Fibroblast of lung (primary cell): Measurements from ENCODE around the gene FBXO4. TPM values are rescaled to one million over a fixed set of nuclear protein-coding genes. Genes with fewer than 3 reads are reported as not detected.

Source experiments
- DNase-seq, 2 donors: peaks; one replicate each; pipeline versions ENCODE4 v3.0.0 to v3.0.0-alpha.2; 2010; ENCODE audit warnings: low read depth in 2 of 2
- H2AFZ ChIP-seq: 2 replicates; pipeline ENCODE4 v1.5.1; 2012; ENCODE audit warnings: low read length, control low read depth, inconsistent platforms
- H3K27ac ChIP-seq: 2 replicates; pipeline ENCODE4 v1.5.1; 2011; ENCODE audit warnings: low read length, control low read depth; ENCODE audit not compliant: insufficient read depth
- H3K27me3 ChIP-seq: 2 replicates; pipeline ENCODE4 v1.5.1; 2011; ENCODE audit warnings: mild to moderate bottlenecking, low read length; ENCODE audit not compliant: control insufficient read depth, insufficient read depth
- H3K36me3 ChIP-seq: 2 replicates; pipeline ENCODE4 v1.5.1; 2011; ENCODE audit warnings: low read length; ENCODE audit not compliant: control insufficient read depth, insufficient read depth
- H3K4me1 ChIP-seq: 2 replicates; pipeline ENCODE4 v1.5.1; 2011; ENCODE audit warnings: low read length; ENCODE audit not compliant: control insufficient read depth, insufficient read depth; ENCODE audit errors: extremely low read depth
- H3K4me2 ChIP-seq: 2 replicates; pipeline ENCODE4 v1.5.1; 2011; ENCODE audit warnings: low read length, control low read depth; ENCODE audit not compliant: insufficient read depth; ENCODE audit errors: extremely low read depth
- H3K4me3 ChIP-seq, 4 experiments: fragments of 200-600 bp in 1 of 4; sonication (generic) in 1 of 4; replicated peaks in 1 of 4; 2 replicates each; pipeline ENCODE4 v1.5.1; 2011 to 2016; ENCODE audit warnings: low read length in 4 of 4, low read depth in 3 of 4, mild to moderate bottlenecking in 3 of 4, control low read depth in 2 of 4, inconsistent platforms in 1 of 4, mixed read lengths in 1 of 4; ENCODE audit not compliant: insufficient read depth in 1 of 4; ENCODE audit errors: control extremely low read depth in 1 of 4
- H3K79me2 ChIP-seq: 2 replicates; pipeline ENCODE4 v1.5.1; 2012; ENCODE audit warnings: mild to moderate bottlenecking, low read length, inconsistent platforms; ENCODE audit not compliant: control insufficient read depth, insufficient read depth
- H3K9ac ChIP-seq: 2 replicates; pipeline ENCODE4 v1.5.1; 2011; ENCODE audit warnings: mild to moderate bottlenecking, low read length, control low read depth; ENCODE audit not compliant: insufficient read depth
- H3K9me3 ChIP-seq: 2 replicates; pipeline ENCODE4 v1.5.1; 2012; ENCODE audit warnings: low read depth, low read length; ENCODE audit not compliant: control insufficient read depth, insufficient read depth
- H4K20me1 ChIP-seq: 2 replicates; pipeline ENCODE4 v1.5.1; 2011; ENCODE audit warnings: low read length; ENCODE audit not compliant: control insufficient read depth, insufficient read depth; ENCODE audit errors: extremely low read depth
- CTCF ChIP-seq, 2 donors: IDR thresholded peaks in 1 of 2; conservative IDR thresholded peaks in 1 of 2; 1 replicate in 1 of 2; 2 replicates in 1 of 2; pipeline ENCODE4 v1.5.1; 2011 to 2012; ENCODE audit warnings: low read length in 2 of 2, control low read depth in 1 of 2, inconsistent platforms in 1 of 2, low read depth in 1 of 2, mild to moderate bottlenecking in 1 of 2
- EZH2 ChIP-seq: IDR thresholded peaks from 2 replicates; pipeline ENCODE4 v1.5.1; 2012; ENCODE audit warnings: low read length, control low read depth, mild to moderate bottlenecking; ENCODE audit errors: missing control alignments
- polyA plus RNA-seq, 2 donors: library from polyadenylated mRNA; depleted of rRNA in 1 of 2; stranded (reverse) in 1 of 2; unstranded in 1 of 2; fragments of >200 nt; gene quantifications; 2 replicates each; pipeline ENCODE4 v1.2.1, GENCODE V29; 2011 to 2012; ENCODE audit warnings: missing spikeins in 1 of 2
- total RNA-seq: library from RNA; depleted of rRNA; stranded (reverse); fragments of >200 nt; gene quantifications from 2 replicates; pipeline ENCODE4 v1.2.1, GENCODE V29; 2014

Gene FBXO4
- total and polyA plus RNA-seq, 2 donors (not counting 1 experiment from before 2014, with no cell fraction given), result 13.4 to 14.9 TPM

DNA sequence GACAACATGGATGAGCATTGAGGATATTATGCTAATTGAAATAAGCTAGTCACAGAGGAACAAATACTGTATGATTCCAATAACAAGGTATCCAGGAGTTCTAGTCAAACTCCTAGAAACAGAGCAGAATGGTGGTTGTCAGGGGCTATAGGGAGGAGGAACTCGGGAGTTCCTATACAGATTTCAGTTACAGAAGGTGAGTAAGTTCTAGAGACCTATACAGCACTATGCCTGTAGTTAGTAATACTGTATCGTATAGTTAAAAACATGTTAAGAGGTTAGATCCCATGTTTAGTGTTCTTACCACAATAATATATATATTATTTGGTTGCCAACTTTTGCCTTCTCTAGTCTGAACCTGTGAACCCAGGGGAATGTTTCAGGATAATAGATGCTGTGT, 46.9 kb upstream of the FBXO4 start:
- no peaks in the 10 kb centered on the region for H3K27me3 ChIP-seq
- no peaks in the 10 kb centered on the region for H3K9me3 ChIP-seq
- H3K4me3 ChIP-seq, result no peak overlapping the region
- H3K27ac ChIP-seq, result no peak overlapping the region
- no peak overlapping the region for H3K9ac ChIP-seq
- H3K79me2 ChIP-seq, result no peaks in the 10 kb centered on the region
- H2AFZ ChIP-seq, result no peak overlapping the region
- no peaks in the 10 kb centered on the region for H4K20me1 ChIP-seq
- H3K4me2 ChIP-seq, result no peak overlapping the region
- TF ChIP-seq CTCF (conservative IDR thresholded peaks at IDR 0.05 in 1 of 2, IDR thresholded peaks at IDR 0.05 in 1 of 2; ENCODE audit: low read depth in 1 of 2, low read length in 2 of 2) (no peak), EZH2 (no peak)
- no peaks in the 10 kb centered on the region for H3K36me3 ChIP-seq
- DNase-seq, result no peak
- no peaks in the 10 kb centered on the region for H3K4me1 ChIP-seq

- Histone ChIP-seq H3K4me1 (no peaks in the 10 kb centered on the region), H4K20me1 (no peaks in the 10 kb centered on the region), H3K4me2 (no peak overlapping the region), H3K9ac (no peak overlapping the region), H3K4me3 (no peak overlapping the region), H3K27me3 (no peaks in the 10 kb centered on the region), H2AFZ (no peak overlapping the region), H3K79me2 (no peaks in the 10 kb centered on the region), H3K27ac (no peak overlapping the region), H3K36me3 (no peaks in the 10 kb centered on the region), H3K9me3 (no peaks in the 10 kb centered on the region)
- TF ChIP-seq CTCF (conservative IDR thresholded peaks at IDR 0.05 in 1 of 2, IDR thresholded peaks at IDR 0.05 in 1 of 2; ENCODE audit: low read depth in 1 of 2, low read length in 2 of 2) (no peak), EZH2 (no peak)
- DNase-seq, result no peak
These were observed 46.2 kb upstream of the FBXO4 start for GRCh38 chr5:41878643-41879478.

DNA sequence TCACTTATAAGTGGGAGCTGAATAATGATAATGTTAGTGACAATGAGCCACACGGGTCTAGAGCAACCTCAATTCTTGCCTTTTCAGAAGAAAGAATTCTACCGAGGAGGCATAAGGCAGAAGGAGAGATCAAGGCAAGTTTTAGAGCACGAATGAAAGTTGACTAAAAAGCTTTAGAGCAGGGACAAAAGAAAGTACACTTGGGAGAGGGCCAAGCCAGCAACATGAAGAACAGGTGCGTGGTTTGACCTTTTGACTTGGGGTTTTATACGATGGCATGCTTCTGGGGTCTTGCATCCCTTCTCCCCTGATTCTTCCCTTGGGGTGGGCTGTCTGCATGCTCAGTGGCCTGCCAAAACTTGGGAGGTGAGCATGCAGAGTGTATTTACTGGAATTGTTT, 42.3 kb upstream of the FBXO4 start:
- H3K9me3 ChIP-seq, result no peaks in the 10 kb centered on the region
- H3K9ac ChIP-seq, result no peak overlapping the region
- H3K27ac ChIP-seq, result no peak overlapping the region
- TF ChIP-seq CTCF (conservative IDR thresholded peaks at IDR 0.05 in 1 of 2, IDR thresholded peaks at IDR 0.05 in 1 of 2; ENCODE audit: low read depth in 1 of 2, low read length in 2 of 2), result no peak
- TF ChIP-seq EZH2, result no peak
- no peaks in the 10 kb centered on the region for H3K27me3 ChIP-seq
- H3K79me2 ChIP-seq, result no peaks in the 10 kb centered on the region
- DNase-seq, result no peak
- H3K4me3 ChIP-seq, result no peak overlapping the region
- H3K4me2 ChIP-seq, result no peak overlapping the region
- no peaks in the 10 kb centered on the region for H4K20me1 ChIP-seq
- no peaks in the 10 kb centered on the region for H3K36me3 ChIP-seq
- no peaks in the 10 kb centered on the region for H3K4me1 ChIP-seq
- H2AFZ ChIP-seq, result no peak overlapping the region
